UCSD-AML1 (cell line): ENCODE data around the gene DMXL1.
A peak's percentile ranks its signal among the peaks of the same experiment; 100 is the strongest.

Source experiments
- DNase-seq: peaks from one replicate; lab custom pipeline; 2025; ENCODE audit not compliant: unreplicated experiment; lab: John Stamatoyannopoulos, UW

The DMXL1 gene

GRCh38 chr5:119070828-119071560 is at the start of gene DMXL1:
Gene DMXL1 (plus strand): TSS chr5:119071087. CDS start chr5:119071570, 483 bp downstream.
- DNase-seq = peak; percentile 97

- DNase-seq = no peak
Observed at GRCh38 chr5:119021149-119021732, 49.6 kb upstream of the DMXL1 start.

- DNase-seq = no peak
Observed at GRCh38 chr5:119022017-119022745, 48.7 kb upstream of the DMXL1 start.

- no peak for DNase-seq
Observed at GRCh38 chr5:119022773-119023172, 48.1 kb upstream of the DMXL1 start.

GRCh38 chr5:119028575-119028974 is 42.3 kb upstream of the DMXL1 start:
- no peak for DNase-seq

GRCh38 chr5:119031011-119031886 is 39.6 kb upstream of the DMXL1 start:
- no peak for DNase-seq

GRCh38 chr5:119031905-119032304 is 39.0 kb upstream of the DMXL1 start:
- no peak for DNase-seq

- peak; percentile 15 for DNase-seq
Observed at GRCh38 chr5:119032656-119033055, 38.2 kb upstream of the DMXL1 start.

- DNase-seq = no peak
Observed at GRCh38 chr5:119033135-119033534, 37.8 kb upstream of the DMXL1 start.

GRCh38 chr5:119036101-119036762 is 34.7 kb upstream of the DMXL1 start:
- DNase-seq = no peak

- no peak for DNase-seq
Observed at GRCh38 chr5:119037496-119038215, 33.2 kb upstream of the DMXL1 start.

GRCh38 chr5:119048246-119048645 is 22.6 kb upstream of the DMXL1 start:
- DNase-seq = no peak

GRCh38 chr5:119049824-119050449 is 20.9 kb upstream of the DMXL1 start:
- no peak for DNase-seq

GRCh38 chr5:119054101-119054500 is 16.8 kb upstream of the DMXL1 start:
- no peak for DNase-seq

- DNase-seq = no peak
Observed at GRCh38 chr5:119055294-119055693, 15.6 kb upstream of the DMXL1 start.

GRCh38 chr5:119058979-119059529 is 11.8 kb upstream of the DMXL1 start:
- no peak for DNase-seq

- no peak for DNase-seq
Observed at GRCh38 chr5:119059740-119060255, 11.1 kb upstream of the DMXL1 start.

- no peak for DNase-seq
Observed at GRCh38 chr5:119063579-119064379, 7.1 kb upstream of the DMXL1 start.
